GM21786 (cell line): ENCODE results near the gene MADD.

ENCODE experiments used
- ATAC-seq: cut with Tn5 transposase; IDR thresholded peaks from one replicate; pipeline ENCODE4 v1.9.1; 2021; ENCODE audit not compliant: unreplicated experiment

MADD gene

DNA sequence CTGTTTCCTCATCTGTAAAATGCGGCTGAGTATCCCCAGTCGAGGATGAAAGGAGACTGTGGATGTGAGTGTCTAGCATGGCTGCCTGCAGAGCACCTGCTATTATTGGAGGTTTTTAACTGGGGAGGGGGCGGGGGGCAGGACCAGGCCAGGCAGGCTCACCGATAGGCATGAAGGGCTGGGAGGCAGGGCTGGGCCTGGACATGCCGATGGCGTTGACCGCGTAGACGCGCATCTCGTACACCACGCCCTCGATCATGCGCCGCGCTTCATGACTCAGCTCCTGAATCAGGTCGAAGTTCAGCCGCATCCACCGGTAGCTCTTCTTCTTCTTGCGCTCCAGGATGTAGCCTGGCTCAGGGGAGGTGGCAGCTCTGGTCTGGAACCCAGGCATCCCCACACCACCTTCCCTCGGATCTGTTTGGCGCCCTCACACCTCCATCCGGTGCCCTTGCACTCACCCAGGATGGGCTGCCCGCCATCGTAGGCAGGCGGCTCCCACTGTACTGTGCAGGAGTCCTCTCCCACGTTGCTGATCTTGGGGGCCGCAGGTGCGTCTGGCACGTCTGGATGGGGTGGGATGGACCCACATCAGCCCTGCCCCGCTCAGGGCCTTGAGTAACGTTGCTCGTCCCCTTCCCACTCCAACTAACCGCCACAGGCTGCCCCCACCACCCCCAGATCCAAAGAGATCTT is 67.4 kb downstream of the MADD start:
- no peak for ATAC-seq

DNA sequence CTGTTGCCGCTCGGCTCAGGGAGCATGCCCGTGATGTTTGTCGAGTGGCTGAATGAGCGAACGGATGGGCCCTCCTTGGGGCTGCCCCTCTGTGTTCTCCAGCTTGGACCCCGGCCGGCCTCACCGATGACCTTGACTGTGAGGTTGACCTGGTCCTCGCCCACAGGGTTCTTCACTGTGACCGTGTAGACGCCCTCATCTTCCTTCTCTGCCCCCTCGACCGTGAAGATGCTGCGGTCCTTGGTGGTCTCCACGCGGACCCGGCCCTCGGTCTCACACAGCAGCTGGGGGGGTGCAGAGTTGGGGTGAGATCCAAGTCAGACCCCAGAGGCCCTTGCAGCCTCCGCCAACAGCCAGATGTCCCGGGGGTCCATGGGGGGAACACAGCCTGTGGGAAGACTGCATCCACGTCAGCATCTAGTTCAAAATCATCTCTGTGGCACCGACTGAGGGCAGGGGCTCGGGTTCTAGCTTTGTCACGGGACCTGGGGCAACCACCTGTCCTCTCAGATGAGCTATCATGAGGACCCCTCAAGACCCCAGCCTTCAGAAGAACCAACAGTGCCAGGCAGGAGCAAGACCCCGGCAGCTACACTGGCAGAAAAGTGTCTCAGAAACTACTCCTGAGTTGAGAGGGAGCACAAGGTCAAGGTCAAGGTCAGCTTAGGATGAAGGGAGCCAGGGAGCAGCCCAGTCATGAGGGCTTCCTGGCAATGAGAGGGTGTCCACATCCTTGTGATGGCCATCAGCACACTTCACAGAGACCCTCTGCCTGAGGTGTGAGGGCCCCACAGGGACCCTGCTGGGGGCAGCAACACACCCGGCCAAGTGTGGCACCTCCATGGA is 68.7 kb downstream of the MADD start:
- no peak for ATAC-seq

DNA sequence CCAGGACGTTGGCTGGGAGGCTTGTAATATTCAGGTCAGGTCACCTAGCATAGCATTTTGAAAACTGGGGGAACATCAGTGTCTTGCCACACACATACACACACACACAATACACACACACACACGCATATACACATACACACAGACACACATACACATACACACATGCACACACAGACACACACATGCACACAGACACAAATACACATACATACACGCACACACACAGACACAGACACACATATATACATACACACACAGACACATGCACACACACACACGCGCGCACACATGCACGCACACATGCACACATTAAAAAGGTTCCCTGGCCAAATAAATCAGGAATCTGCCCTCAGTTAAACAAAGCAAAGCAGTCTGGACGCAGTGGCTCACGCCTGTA is 70.1 kb downstream of the MADD start:
- no peak for ATAC-seq

DNA sequence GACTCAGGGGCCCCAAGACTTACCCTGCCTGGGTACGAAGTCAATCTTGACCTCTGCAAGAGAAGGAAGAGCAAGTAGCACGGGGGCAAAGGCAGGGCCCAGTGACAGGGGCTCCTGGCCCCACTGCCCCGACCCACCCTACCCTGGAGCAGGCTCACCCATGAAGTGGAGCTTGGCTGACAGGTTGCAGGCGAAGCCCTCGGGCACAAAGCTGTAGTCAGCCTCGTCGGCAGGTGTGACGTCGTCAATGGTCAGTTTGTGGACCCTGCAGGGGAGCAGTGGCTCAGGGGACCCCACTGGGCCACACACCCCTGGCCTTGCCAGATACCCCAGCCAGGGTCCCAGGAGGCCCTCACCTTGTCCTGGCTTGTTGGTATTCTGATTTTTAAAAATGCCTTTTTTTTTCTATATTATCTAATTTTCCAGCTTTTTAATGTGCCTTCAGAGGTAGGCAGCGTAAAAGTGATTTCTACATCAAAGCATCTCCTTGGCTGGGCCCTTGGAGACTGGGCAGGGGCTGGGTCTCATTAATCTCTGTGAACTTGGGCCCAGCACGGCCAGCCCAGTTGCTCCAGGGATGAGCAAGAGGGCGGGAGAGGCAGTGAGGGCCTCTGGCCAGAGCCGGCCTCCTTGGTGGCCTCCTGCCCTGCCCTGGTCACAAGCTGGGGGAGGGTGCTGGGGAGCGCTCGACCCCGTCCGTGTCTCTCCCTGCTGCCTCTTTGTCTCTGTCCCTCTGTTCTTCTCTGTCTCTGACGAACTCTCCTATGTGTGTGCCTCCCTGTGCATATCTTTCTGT is 71.2 kb downstream of the MADD start:
- ATAC-seq, result no peak

DNA sequence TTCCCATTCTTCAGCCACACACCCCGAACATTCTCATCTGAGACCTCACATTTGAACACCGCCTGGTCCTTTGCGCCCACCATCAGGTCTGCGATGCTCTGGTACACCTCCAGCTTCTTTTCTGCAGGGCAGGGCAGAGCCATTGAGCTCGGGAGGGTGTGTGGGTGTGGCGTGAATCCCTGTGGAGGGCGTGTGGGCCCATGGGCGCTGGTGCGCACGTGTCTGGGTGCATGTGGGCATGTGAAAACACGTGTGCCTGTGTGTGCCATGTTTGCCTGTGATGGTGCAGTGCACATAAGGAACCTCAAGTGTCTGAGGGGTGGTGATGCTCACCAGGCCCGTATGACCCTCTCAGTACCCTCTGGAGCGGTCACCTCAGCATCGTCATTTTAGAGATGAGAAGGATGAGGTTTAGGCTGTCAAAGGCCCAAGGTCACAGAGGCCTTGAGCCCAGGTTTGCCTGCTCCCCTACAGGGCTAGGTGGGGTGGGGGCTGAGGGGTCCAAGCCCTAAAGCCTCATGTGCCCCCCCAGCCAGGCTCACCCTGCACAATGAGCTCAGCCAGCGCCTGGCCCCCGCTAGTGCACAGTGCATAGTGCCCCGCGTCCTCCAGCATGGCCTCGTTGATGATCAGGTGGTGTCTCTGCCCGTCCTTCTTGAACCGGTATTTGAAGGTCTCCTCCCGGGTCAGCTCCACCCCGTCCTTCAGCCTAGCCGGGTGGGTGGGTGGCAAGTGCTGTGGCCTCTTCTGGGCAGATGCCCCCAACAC is 72.3 kb downstream of the MADD start:
- ATAC-seq, result no peak

DNA sequence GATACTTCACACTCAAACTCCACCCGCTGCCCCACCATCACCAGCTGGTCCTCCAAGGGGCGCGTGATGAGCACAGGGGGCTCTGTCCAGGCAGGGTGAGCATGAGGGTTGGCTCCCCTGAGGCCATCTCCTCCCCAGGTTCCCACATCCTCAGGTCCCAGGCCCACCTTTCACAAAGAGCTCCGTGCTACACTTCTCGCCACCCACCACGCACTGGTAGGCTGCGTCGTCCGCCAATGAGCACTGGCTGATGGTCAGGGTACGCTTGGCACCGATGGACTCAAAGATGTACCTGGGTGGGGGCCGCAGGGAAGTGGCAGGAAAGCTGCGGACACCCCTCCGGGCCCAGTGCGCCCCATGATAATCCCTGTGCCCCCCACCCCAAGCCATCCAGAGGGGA is 72.9 kb downstream of the MADD start:
- ATAC-seq, result no peak

DNA sequence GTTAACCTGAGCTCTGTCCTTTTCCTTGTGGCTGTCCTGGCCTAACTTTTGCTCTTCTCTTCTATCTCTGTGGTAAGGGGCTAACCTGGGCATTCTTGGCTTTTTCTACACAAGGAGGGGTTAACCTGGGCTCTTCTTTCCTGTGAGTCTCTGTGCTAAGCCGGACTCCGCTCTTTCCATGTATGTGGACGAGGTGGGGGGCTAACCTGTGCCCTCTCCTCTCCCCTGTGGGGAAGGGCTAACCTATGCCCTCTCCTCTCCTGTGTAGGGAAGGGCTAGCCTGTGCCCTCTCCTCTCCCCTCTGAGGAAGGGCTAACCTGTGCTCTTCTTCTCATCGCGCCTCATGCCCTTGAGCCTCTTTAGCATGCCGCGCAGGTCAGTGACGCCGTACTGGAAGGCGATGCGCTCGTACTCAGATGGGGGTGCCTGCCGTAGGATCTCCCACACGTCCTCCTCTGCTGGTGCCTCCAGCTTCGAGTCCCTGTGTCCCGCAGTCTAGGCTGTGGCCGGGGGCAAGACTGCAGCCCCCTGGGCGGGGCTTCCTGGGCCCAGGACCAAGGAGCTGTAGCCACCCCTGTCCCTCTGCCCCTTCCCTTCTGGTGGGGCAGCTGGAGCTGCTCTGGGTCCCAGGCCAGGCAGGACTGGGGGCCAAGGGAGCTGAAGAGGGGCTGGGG is 76.1 kb downstream of the MADD start:
- ATAC-seq, result no peak

DNA sequence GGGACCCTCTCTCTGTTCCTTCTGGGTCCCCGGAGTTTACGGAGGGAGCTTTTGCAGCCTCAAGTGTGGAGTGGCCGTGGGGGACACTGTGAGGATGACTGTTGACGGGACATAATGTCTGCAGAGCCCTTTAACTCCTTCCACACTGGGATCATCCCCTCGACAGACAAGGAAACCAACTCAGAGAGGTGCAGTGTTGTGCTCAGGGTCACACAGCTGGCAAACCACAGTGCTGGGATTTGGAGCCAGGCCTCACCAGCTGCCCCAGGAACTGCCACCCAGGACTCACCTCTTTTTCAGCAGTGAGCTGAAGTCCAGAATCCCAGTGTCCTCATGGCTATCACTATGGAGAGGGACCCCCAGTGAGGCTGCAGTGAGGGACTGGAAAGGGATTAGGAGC is 77.2 kb downstream of the MADD start:
- ATAC-seq, result no peak

DNA sequence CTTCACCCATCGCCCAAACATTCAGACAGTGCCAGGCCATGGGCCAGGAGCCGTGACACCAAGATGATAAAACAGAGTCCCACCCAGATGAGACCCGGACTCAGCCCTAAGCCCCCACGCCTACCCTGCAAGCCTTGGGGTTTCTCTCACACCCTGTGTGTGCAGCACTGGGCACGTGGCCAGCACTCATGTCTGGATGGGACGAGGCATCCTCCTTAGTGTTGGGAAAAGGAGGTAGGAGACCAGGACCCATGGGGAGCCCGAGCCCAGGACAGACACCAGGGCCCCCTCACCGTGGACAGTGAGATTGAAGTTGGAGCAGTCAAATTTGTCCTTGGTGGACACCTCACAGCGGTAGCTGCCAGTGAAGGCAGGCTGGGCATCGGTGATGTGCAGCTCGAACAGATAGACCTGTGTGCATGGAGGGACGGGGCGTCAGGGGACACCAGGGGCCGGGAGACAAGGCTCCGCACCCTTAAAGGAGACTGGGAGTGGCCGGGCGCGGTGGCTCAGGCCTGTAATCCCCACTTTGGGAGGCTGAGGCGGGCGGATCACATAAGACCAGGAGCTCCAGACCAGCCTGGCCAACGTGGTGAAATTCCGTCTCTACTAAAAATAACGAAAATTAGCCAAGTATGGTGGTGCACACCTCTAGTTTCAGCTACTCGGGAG is 78.3 kb downstream of the MADD start:
- ATAC-seq, result no peak

DNA sequence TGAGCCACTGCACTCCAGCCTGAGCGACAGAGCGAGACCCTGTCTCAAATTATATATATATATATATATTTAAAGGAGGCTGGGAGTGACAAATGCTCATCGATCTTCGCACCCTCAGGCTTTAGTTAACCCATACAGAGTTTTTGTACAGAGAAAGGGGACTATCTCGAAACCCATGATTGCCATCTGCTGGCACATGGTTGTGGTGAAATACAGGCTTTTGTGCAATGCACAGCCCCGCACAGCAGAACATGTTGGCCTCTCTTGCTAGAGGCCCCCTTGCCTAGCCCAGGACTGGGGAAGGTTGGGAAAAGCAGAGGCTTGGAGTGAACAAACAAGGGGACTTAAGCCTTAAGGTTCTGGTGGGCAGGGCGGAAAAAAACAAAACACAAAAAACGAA is 78.9 kb downstream of the MADD start:
- ATAC-seq, result no peak

DNA sequence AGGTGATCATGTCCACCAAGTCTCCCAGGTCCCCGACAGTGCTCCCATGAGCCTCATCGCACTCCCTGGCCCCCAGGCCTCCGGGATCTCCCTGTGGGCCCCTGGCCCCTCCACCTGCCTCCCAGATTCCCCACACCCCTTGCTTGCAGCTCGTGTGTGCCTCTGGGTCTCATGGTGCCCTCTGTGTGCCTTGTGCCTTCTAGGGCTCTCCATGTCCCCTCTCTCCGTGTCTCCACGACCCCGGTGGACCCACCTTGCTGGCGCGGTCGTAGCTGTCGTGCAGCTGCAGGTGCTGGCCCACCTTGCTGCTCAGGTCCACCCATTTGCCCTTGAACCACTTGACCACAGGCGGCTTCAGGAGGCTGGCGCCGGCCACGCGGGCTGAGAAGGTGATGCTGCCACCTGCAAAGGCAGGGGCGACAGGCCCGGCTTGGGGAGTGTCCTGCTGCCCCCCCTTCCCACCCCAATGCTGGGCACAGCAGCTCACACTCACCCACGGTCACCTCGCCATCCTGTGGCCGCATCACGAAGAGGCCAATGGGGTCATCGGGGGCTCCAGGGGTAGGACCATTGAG is 79.7 kb downstream of the MADD start:
- no peak for ATAC-seq

DNA sequence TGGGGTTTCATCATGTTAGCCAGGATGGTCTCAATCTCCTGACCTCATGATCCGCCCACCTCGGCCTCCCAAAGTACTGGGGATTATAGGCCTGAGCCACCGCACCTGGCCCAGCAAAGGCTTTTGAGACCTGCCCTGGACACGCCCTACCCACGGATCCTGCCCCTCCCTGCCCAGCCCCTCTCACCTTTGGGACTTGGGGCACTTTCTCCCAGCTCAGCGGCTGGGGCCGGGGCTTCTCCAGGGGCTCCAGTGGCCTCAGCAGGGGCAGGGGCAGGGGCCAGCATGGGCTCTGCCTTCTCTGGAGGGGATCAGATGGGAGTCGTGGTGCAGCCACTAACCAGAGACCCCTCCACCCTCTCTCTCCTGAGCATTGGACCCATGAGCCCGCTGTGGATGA is 80.4 kb downstream of the MADD start:
- no peak for ATAC-seq

DNA sequence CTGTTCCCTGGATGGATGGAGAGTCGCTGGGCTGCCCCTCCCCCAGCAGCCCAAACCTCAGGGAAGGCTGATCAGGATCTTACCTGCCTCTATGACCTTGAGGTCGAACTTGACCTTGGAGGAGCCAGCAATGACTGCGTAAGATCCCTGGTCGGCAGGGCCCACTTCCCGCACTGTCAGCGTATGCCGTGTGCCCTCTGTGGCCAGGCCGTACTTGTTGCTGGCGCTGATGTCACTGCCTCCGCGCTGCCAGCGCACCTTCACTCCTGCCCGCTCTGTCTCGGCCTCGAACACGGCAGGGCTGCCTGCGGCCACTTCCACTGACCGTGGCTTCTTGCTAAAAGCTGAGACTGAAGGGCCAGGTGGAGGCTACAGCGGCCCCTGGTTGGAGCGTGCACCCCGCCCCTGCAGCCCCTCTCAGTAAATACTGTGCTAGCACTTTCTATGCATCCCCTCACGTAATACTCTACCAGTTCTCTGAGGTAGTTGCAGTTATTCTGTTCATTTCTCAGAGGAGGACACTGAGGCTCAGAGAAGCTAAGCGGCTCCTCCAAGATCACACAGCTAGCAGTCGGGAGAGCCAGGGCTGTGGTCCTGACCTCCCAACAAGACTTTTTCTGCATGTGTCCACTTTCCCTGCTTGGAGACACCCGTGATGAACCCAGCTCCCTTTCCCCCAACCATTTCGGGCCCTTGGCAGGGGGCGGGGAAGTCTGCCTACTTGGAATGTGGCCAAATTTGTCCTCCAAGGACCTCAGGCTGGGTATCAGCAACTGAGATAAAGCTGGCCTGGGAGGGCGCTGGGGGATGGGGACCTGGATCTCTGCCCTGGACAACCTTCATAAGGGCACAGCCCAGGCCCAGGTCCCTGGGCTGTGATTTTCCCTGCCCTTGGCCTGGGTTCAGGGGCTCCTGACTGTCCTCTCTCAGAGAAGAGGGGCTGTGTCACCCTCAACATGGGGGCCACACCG is 81.5 kb downstream of the MADD start:
- no peak for ATAC-seq

DNA sequence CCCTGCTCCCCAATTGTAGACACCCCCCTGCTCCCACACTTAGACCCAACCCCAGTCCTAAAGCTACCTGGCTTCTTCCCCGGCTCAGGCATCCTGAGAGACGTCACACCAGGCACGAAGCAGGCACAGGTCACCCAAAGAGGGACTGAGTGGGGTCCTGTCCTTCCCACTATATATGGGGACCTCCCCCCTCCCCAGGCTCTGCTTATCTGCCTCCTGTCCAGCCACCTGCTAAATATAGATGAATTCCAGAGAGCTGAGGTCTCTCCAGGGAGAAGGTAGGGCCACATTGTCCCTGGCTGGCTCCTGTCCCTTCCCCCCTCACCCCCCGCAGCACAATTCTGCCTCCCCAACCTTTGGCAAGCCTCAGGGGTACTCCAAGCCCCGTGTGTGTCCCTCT is 82.6 kb downstream of the MADD start, which contains the start of gene MYBPC3:
MYBPC3 (minus strand) TSS at position 147 of the 400 bp plus-strand sequence; CDS start at position 92, 55 bp downstream.
- ATAC-seq, result no peak

DNA sequence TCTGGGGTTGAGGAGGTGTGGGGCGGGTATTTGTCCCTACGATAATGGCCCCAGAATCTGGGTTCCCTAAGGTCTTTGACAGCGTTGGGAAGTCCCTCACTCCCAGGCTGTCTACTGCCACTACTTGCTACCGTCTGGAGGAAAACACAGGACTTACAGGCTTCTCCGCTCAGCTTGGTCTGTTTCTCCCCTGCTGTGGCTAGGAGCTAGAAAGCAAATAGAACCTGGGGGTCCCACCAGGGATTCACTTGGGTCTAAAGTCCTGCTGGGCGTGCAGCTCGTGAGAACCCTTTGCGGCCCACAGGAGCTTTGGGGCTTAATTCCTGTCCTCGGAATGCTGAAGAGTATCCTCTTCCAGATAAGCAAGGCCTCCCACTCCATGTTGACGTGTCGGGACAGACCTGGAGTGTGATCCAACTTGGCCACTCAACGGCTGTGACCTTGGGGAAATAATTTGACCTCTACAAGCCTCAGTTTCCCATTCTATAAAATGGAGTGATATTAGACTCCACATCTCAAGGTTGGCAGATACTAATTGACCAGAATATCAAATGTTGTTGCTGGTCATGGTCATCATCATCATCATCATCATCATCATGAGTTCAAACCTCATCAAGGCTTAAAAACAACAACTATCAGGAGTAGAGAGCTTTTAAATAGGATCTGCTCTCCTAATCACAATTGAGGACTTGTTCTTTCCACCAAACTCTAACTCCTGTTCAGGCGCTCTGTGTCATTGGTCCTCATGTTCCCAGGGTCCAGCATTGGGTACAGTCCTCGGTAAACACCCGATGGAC is 84.2 kb downstream of the MADD start:
- no peak for ATAC-seq

DNA sequence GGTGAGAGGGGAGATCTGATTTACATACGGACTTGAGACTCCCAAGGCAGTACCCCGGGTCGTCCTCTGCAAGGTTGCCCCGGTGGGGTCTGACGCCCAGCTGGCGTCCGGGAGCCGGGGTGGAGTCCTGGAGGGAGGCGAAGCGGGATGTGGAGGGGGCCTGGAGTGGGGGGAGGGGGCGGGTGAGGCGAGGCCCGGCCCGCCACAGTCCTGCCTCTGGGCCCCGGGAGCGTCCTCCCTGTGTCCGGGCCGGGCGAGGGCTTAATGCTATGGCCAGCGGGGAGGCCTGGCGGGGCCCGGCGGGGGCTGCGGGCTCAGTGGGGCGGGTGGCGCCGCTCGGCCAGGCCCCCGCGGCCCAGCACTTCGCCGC is 85.0 kb downstream of the MADD start:
- no peak for ATAC-seq

DNA sequence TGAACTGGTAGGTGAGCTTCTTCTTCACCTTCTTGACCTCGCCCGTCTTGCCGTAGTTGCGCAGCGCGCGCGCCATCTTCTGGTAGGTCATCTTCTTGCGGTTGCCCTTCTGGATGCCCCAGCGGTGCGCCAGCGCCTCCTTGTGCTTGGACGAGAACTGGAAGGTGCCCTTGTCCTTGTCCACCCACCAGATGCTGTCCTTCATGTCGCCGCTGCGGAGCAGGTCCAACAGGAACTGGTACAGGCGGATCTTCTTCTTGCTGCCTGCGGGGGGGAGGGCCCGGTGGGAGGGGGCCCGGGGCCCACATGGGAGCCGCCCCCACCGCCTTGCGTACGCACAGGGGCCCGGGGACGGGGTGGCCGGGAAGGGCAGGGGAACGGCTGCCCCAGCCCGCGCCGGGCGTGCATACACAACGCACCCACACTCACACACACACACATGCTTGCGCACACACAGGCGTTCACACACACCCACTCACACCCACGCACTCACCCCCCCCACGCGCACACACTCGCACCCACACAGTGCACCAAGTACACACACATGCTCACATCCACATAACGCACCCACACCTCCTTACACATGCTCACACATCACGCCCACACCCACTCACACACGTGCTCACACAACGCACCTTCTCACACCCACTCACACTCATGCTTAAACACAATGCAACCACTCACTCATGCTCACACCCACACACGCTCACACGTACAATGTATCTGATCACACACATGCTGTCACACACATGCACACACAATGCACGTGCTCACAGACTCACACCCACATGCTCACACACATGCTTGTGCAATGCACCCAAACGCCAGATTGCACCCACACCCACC is 85.6 kb downstream of the MADD start:
- ATAC-seq, result no peak
